ENCODE data around the gene MTA3. TPM values are rescaled to one million over a fixed set of nuclear protein-coding genes. Genes with fewer than 3 reads are reported as not detected.

The MTA3 gene
- total and polyA plus RNA-seq, 2 experiments from 2014 or later = 52.2 to 52.9 TPM

GRCh38 chr2:42658306-42658705, 89.9 kb downstream of the MTA3 start:
- H3K9me3 ChIP-seq (ENCODE audit: low read depth) = no peaks in the 10 kb centered on the region
- H3K4me3 ChIP-seq = no peak overlapping the region
- DNase-seq (ENCODE audit: low read depth in 1 of 2, low spot score in 1 of 2) = no peak
- no peaks in the 10 kb centered on the region for H3K4me1 ChIP-seq (ENCODE audit: low read depth)
- H3K36me3 ChIP-seq = peaks cover 12% of the 10 kb centered on the region
- no peaks in the 10 kb centered on the region for H3K27me3 ChIP-seq
- no peak overlapping the region for H3K27ac ChIP-seq
- no peak for TF ChIP-seq CTCF (IDR thresholded peaks at IDR 0.05; ENCODE audit: low read depth, low read length)

GRCh38 chr2:42659609-42660008, 91.2 kb downstream of the MTA3 start:
- Histone ChIP-seq H3K27ac (no peak overlapping the region), H3K4me3 (no peak overlapping the region), H3K36me3 (peaks cover 12% of the 10 kb centered on the region), H3K4me1 (ENCODE audit: low read depth) (peaks cover 11% of the 10 kb centered on the region), H3K27me3 (no peaks in the 10 kb centered on the region), H3K9me3 (ENCODE audit: low read depth) (no peaks in the 10 kb centered on the region)
- no peak for TF ChIP-seq CTCF (IDR thresholded peaks at IDR 0.05; ENCODE audit: low read depth, low read length)
- peak in 1 of 2 donors; percentile 32 for DNase-seq (ENCODE audit: low read depth in 1 of 2, low spot score in 1 of 2)

- no peaks in the 10 kb centered on the region for H3K27me3 ChIP-seq
- peaks cover 23% of the 10 kb centered on the region for H3K4me1 ChIP-seq (ENCODE audit: low read depth)
- H3K4me3 ChIP-seq = no peak overlapping the region
- peak; percentile 84 to 86 for DNase-seq (ENCODE audit: low read depth in 1 of 2, low spot score in 1 of 2)
- peak; percentile 99 for TF ChIP-seq CTCF (IDR thresholded peaks at IDR 0.05; ENCODE audit: low read depth, low read length)
- peaks cover 8% of the 10 kb centered on the region for H3K36me3 ChIP-seq
- peak overlapping the region; percentile 5 for H3K27ac ChIP-seq
- H3K9me3 ChIP-seq (ENCODE audit: low read depth) = no peaks in the 10 kb centered on the region
These were observed 94.8 kb downstream of the MTA3 start for GRCh38 chr2:42663106-42663780.

GRCh38 chr2:42663828-42664227, 95.4 kb downstream of the MTA3 start:
- Histone ChIP-seq H3K4me1 (ENCODE audit: low read depth) (peaks cover 25% of the 10 kb centered on the region), H3K27ac (peak overlapping the region; percentile 5), H3K36me3 (peaks cover 8% of the 10 kb centered on the region), H3K4me3 (no peak overlapping the region), H3K9me3 (ENCODE audit: low read depth) (no peaks in the 10 kb centered on the region), H3K27me3 (no peaks in the 10 kb centered on the region)
- no peak for DNase-seq (ENCODE audit: low read depth in 1 of 2, low spot score in 1 of 2)
- TF ChIP-seq CTCF (IDR thresholded peaks at IDR 0.05; ENCODE audit: low read depth, low read length) = no peak

- no peak for DNase-seq (ENCODE audit: low read depth in 1 of 2, low spot score in 1 of 2)
- no peaks in the 10 kb centered on the region for H3K36me3 ChIP-seq
- H3K9me3 ChIP-seq (ENCODE audit: low read depth) = no peaks in the 10 kb centered on the region
- no peak overlapping the region for H3K4me3 ChIP-seq
- H3K4me1 ChIP-seq (ENCODE audit: low read depth) = no peaks in the 10 kb centered on the region
- no peak overlapping the region for H3K27ac ChIP-seq
- TF ChIP-seq CTCF (IDR thresholded peaks at IDR 0.05; ENCODE audit: low read depth, low read length) = no peak
- no peaks in the 10 kb centered on the region for H3K27me3 ChIP-seq
These were observed 105.7 kb downstream of the MTA3 start for GRCh38 chr2:42673989-42674579.
